A549 (cell line): ENCODE results near the gene KLHL29. TPM values are rescaled to one million over a fixed set of nuclear protein-coding genes. Genes with fewer than 3 reads are reported as not detected.

Experiments
- ATAC-seq, 2 experiments: fragments of 200-7000 bp in 1 of 2; fragments of >200 bp in 1 of 2; cut with Nextera tagmentation in 1 of 2; cut with Tn5 transposase in 1 of 2; 3 replicates each; pipeline versions ENCODE4 v1.8.0 to v1.9.1; 2018 to 2020; ENCODE audit warnings: mild to moderate bottlenecking in 1 of 2, moderate library complexity in 1 of 2
- CTCF ChIA-PET: fragments of 300-600 bp; sonication (Branson Sonifier 250); formaldehyde crosslinking; extraction: SDS; loops from one replicate; lab custom pipeline; 2021; ENCODE audit warnings: antibody characterized with exemption, inconsistent platforms; lab: Yijun Ruan, JAX
- POLR2A ChIA-PET: fragments of 350-600 bp; formaldehyde crosslinking; extraction: SDS; loops from one replicate; lab custom pipeline; 2021; ENCODE audit warnings: antibody characterized with exemption, inconsistent platforms; lab: Yijun Ruan, JAX
- DNase-seq, 2 experiments: peaks; one replicate each; pipeline versions ENCODE4 v3.0.0 to v3.0.0-alpha.2; 2011 to 2016; ENCODE audit warnings: low read depth in 1 of 2, low spot score in 1 of 2
- FAIRE-seq: peaks from 2 replicates; lab custom pipeline; 2011; peaks lifted over from hg19 to GRCh38; lab: Jason Lieb, UNC
- H3K27ac ChIP-seq, 2 experiments: fragments of >200 bp; sonication (Bioruptor Twin); formaldehyde crosslinking; 3 replicates each; pipeline ENCODE4 v1.5.1; 2016 to 2017
- H3K4me1 ChIP-seq: fragments of >200 bp; sonication (Bioruptor Twin); formaldehyde crosslinking; 3 replicates; pipeline ENCODE4 v1.6.1; 2016
- H3K4me2 ChIP-seq: fragments of >200 bp; sonication (Bioruptor Twin); formaldehyde crosslinking; 3 replicates; pipeline ENCODE4 v1.6.1; 2016
- H3K4me3 ChIP-seq: fragments of >200 bp; sonication (Bioruptor Twin); formaldehyde crosslinking; 3 replicates; pipeline ENCODE4 v1.5.1; 2016
- H3K9me3 ChIP-seq: fragments of >200 bp; sonication (Bioruptor Twin); formaldehyde crosslinking; 3 replicates; pipeline ENCODE4 v1.6.1; 2016
- CEBPB ChIP-seq, 2 experiments: fragments of >200 bp in 1 of 2; sonication (Bioruptor Twin) in 1 of 2; formaldehyde crosslinking in 1 of 2; IDR thresholded peaks; 2 replicates each; pipeline ENCODE4 v1.6.1; 2012 to 2016
- CHD2 ChIP-seq: fragments of 150-350 bp; IDR thresholded peaks from 2 replicates; pipeline ENCODE4 v1.6.1; 2014; ENCODE audit warnings: low read length; ENCODE audit not compliant: partially characterized antibody
- CHD4 ChIP-seq: fragments of 200-600 bp; sonication (generic); IDR thresholded peaks from 2 replicates; pipeline ENCODE4 v1.6.1; 2016; ENCODE audit warnings: antibody characterized with exemption, mild to moderate bottlenecking, borderline replicate concordance
- EHF ChIP-seq: fragments of 250-450 bp; sonication (Bioruptor Pico); IDR thresholded peaks from 2 replicates; pipeline ENCODE4 v1.5.0; 2020; ENCODE audit warnings: mild to moderate bottlenecking
- EHMT2 ChIP-seq: fragments of 200-600 bp; sonication (generic); IDR thresholded peaks from 2 replicates; pipeline ENCODE4 v1.6.1; 2016; ENCODE audit warnings: antibody characterized with exemption, low read depth, mild to moderate bottlenecking, moderate library complexity
- ELK1 ChIP-seq: fragments of 150-350 bp; IDR thresholded peaks from 2 replicates; pipeline ENCODE4 v1.6.1; 2014; ENCODE audit warnings: low read depth, mild to moderate bottlenecking, low read length
- ESRRA ChIP-seq: fragments of 150-350 bp; IDR thresholded peaks from 2 replicates; pipeline ENCODE4 v1.6.1; 2014; ENCODE audit warnings: mild to moderate bottlenecking, low read length, borderline replicate concordance
- FOSB ChIP-seq: fragments of 250-450 bp; sonication (Bioruptor Pico); IDR thresholded peaks from 2 replicates; pipeline ENCODE4 v1.5.0; 2020; ENCODE audit warnings: mild to moderate bottlenecking, moderate library complexity
- GATA3 ChIP-seq: IDR thresholded peaks from 2 replicates; pipeline ENCODE4 v1.6.1; 2012; ENCODE audit warnings: borderline replicate concordance
- HDAC2 ChIP-seq: fragments of 200-600 bp; sonication (generic); IDR thresholded peaks from 2 replicates; pipeline ENCODE4 v1.6.1; 2016
- HEYL ChIP-seq: fragments of 250-450 bp; sonication (Bioruptor Pico); IDR thresholded peaks from 2 replicates; pipeline ENCODE4 v1.8.0; 2021; ENCODE audit warnings: mild to moderate bottlenecking, moderate library complexity
- HMGXB4 ChIP-seq: fragments of 250-450 bp; sonication (Bioruptor Pico); IDR thresholded peaks from 2 replicates; pipeline ENCODE4 v1.5.0; 2021; ENCODE audit warnings: mild to moderate bottlenecking, moderate library complexity, borderline replicate concordance
- HOXB13 ChIP-seq: fragments of 250-450 bp; sonication (Bioruptor Pico); IDR thresholded peaks from 2 replicates; pipeline ENCODE4 v1.5.0; 2020; ENCODE audit warnings: low read depth, mild to moderate bottlenecking, moderate library complexity
- JUNB ChIP-seq: fragments of >200 bp; sonication (Bioruptor Twin); formaldehyde crosslinking; IDR thresholded peaks from 2 replicates; pipeline ENCODE4 v1.6.1; 2016
- KDM1A ChIP-seq: fragments of 200-600 bp; sonication (generic); IDR thresholded peaks from 2 replicates; pipeline ENCODE4 v1.6.1; 2016; ENCODE audit warnings: low read depth, mild to moderate bottlenecking
- KDM5A ChIP-seq: fragments of 200-600 bp; sonication (generic); IDR thresholded peaks from 2 replicates; pipeline ENCODE4 v1.6.1; 2016; ENCODE audit warnings: antibody characterized with exemption, mild to moderate bottlenecking
- MAX ChIP-seq: IDR thresholded peaks from 2 replicates; pipeline ENCODE4 v1.6.1; 2012
- MAZ ChIP-seq: fragments of 150-350 bp; IDR thresholded peaks from 2 replicates; pipeline ENCODE4 v1.6.1; 2014; ENCODE audit warnings: antibody characterized with exemption, low read depth, low read length, borderline replicate concordance
- MYC ChIP-seq: IDR thresholded peaks from 2 replicates; pipeline ENCODE4 v1.6.1; 2012; ENCODE audit warnings: mild to moderate bottlenecking, inconsistent platforms, low read length, improper control_type of control experiment, borderline replicate concordance
- PBX3 ChIP-seq: IDR thresholded peaks from 2 replicates; pipeline ENCODE4 v1.6.1; 2012
- POLR2A ChIP-seq: IDR thresholded peaks from 2 replicates; pipeline ENCODE4 v1.6.1; 2012; ENCODE audit warnings: mild to moderate bottlenecking, low read length
- RAD21 ChIP-seq, 2 experiments: fragments of >200 bp in 1 of 2; sonication (Bioruptor Twin) in 1 of 2; formaldehyde crosslinking in 1 of 2; IDR thresholded peaks in 1 of 2; conservative IDR thresholded peaks in 1 of 2; 2 replicates in 1 of 2; 3 replicates in 1 of 2; pipeline ENCODE4 v1.6.1; 2012 to 2018; ENCODE audit warnings: inconsistent platforms in 1 of 2
- RCOR1 ChIP-seq: fragments of 150-350 bp; IDR thresholded peaks from 2 replicates; pipeline ENCODE4 v1.6.1; 2014; ENCODE audit warnings: antibody characterized with exemption, low read length, low read depth
- SMC3 ChIP-seq: fragments of >200 bp; sonication (Bioruptor Twin); formaldehyde crosslinking; IDR thresholded peaks from 3 replicates; pipeline ENCODE4 v1.6.1; 2018; ENCODE audit warnings: inconsistent platforms
- TFCP2L1 ChIP-seq: fragments of 250-450 bp; sonication (Bioruptor Pico); IDR thresholded peaks from 2 replicates; pipeline ENCODE4 v1.5.0; 2021; ENCODE audit warnings: mild to moderate bottlenecking
- ZFP36 ChIP-seq: fragments of 450-650 bp; IDR thresholded peaks from 2 replicates; pipeline ENCODE4 v1.6.1; 2014; ENCODE audit warnings: borderline replicate concordance; ENCODE audit not compliant: partially characterized antibody
- ZSCAN20 ChIP-seq: fragments of 250-450 bp; sonication (Bioruptor Pico); IDR thresholded peaks from 2 replicates; pipeline ENCODE4 v1.8.0; 2022; ENCODE audit warnings: mild to moderate bottlenecking, moderate library complexity
- WGBS: methylation state at CpG from one replicate; pipeline ENCODE4 v1.1.6; 2017; ENCODE audit errors: missing lambda C conversion rate; 5-methylcytosine and 5-hydroxymethylcytosine counted together
- polyA plus RNA-seq, 4 experiments: library from polyadenylated mRNA; depleted of rRNA in 3 of 4; stranded (reverse); fragments of >200 nt; fragmentation: RNase III in 1 of 4; extraction: RNeasy Plus Mini Kit Qiagen cat#74134 plus additional on column Dnase treatment in 1 of 4; gene quantifications; 2 replicates in 3 of 4; 3 replicates in 1 of 4; pipeline ENCODE4 v1.2.3, GENCODE V29; 2011 to 2017
- TF ChIP-seq, protein P1 (sequence below): fragments of >200 bp; sonication (Bioruptor Twin); formaldehyde crosslinking; IDR thresholded peaks from 2 replicates; pipeline ENCODE4 v1.6.1; 2016

Gene KLHL29
- polyA plus RNA-seq, 2 of the 4 experiments (the other 2 are of a cell fraction): 1.3 to 2.5 TPM

GRCh38 chr2:23427976-23428375, 43.0 kb downstream of the KLHL29 start (continued):
- no peak for TF ChIP-seq ESRRA
- no peak for TF ChIP-seq TFCP2L1 (CRISPR knock-in tag)
- TF ChIP-seq SMC3: no peak

DNA sequence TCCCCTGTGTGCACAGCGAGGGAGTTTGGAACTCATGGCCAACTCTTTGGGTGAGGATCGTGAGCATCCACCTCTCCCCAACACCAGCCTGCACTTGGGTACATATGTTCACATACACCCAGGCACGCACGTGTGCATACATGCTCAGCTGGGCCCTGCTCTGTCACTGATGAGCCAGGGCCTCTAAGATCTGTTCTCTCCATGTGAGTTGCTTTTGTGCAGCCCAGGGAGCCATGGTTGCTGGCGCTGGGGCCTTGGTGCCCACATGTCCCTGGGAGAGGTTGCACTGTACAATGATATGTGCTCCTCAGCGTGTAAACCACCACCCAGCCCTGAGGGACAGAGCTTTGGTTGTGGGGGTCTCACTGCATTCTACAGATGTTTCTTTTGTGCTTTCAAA, 44.1 kb downstream of the KLHL29 start:
- Histone ChIP-seq H3K9me3 (no peaks in the 10 kb centered on the region), H3K4me1 (peaks cover 15% of the 10 kb centered on the region; the same call in 2 of the 3 replicates), H3K4me2 (no peak overlapping the region), H3K4me3 (no peak overlapping the region), H3K27ac (no peak overlapping the region)
- ChIA-PET CTCF (interaction anchor here (1.0 to 2.0 kb wide), 3 partner anchors 12 to 25 kb away, joined by 3 to 5 read pairs (median 4); no protein-coding TSS in a partner anchor), POLR2A (no interaction called here)
- WGBS: 75% methylated on average over 6 of the region's 6 CpGs
- no peak for ATAC-seq
- TF ChIP-seq FOSB (CRISPR knock-in tag) (no peak), MYC (no peak), JUNB (no peak), HEYL (CRISPR knock-in tag) (no peak), MAX (no peak), SMC3 (no peak), CHD2 (no peak), EHF (CRISPR knock-in tag) (no peak), HOXB13 (CRISPR knock-in tag) (no peak), ESRRA (no peak), PBX3 (no peak), ELK1 (no peak), HMGXB4 (CRISPR knock-in tag) (no peak), ZFP36 (no peak), HDAC2 (no peak), GATA3 (no peak), RCOR1 (no peak)
- TF ChIP-seq, protein P1, sequence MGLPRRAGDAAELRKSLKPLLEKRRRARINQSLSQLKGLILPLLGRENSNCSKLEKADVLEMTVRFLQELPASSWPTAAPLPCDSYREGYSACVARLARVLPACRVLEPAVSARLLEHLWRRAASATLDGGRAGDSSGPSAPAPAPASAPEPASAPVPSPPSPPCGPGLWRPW: no peak
- FAIRE-seq: no peak
- DNase-seq: no peak

DNA sequence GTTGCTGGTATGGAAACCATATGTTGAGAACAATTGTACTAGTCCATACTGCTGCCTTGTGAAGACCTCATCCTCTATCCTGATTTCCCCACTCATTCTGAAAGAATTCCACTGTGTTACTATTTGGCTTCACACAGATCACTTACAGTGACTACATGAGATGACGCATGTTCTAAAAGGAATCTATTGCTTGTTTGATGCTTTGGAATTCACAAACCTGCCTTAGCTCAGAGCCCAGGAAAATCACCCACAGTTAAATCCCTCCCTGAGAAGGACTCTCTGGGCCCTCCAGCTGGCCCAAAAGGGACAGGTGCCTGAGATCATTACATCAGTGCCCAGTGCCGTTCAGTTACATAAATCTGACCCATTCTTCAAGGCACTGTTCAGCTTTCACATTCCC, 45.3 kb downstream of the KLHL29 start:
- H3K4me1 ChIP-seq: peaks cover 15% of the 10 kb centered on the region; the same call in 2 of the 3 replicates
- WGBS: 90% methylated on average over 2 of the region's 2 CpGs
- ChIA-PET POLR2A (no interaction called here), CTCF (interaction anchor here (1.6 to 2.0 kb wide), 2 partner anchors 13 to 16 kb away, joined by 4 to 5 read pairs; no protein-coding TSS in a partner anchor)
- ATAC-seq (no peak), DNase-seq (no peak), FAIRE-seq (no peak)
- TF ChIP-seq JUNB: no peak
- no peak for TF ChIP-seq RAD21 (conservative IDR thresholded peaks at IDR 0.05 in 1 of 2, IDR thresholded peaks at IDR 0.05 in 1 of 2)
- TF ChIP-seq ZSCAN20 (CRISPR knock-in tag): no peak
- no peak for TF ChIP-seq MAZ
- no peak for TF ChIP-seq FOSB (CRISPR knock-in tag)
- no peak for TF ChIP-seq EHMT2
- no peak for TF ChIP-seq KDM1A
- TF ChIP-seq POLR2A: no peak
- TF ChIP-seq KDM5A: no peak
- TF ChIP-seq CEBPB (IDR thresholded peaks at IDR 0.05): no peak
- no peak for TF ChIP-seq CHD4
- no peak overlapping the region for H3K4me3 ChIP-seq
- H3K4me2 ChIP-seq: no peak overlapping the region
- no peaks in the 10 kb centered on the region for H3K9me3 ChIP-seq
- no peak overlapping the region for H3K27ac ChIP-seq
